Measurements from ENCODE around the gene RNF207.

RNF207 gene

GRCh38 chr1:6269720-6270400 lies 63.9 kb downstream of the RNF207 start:
- no peak for DNase-seq

GRCh38 chr1:6270401-6270800 lies 64.5 kb downstream of the RNF207 start:
- no peak for DNase-seq

All from activated CD4-positive, alpha-beta T cell treated with anti-CD3 and anti-CD28 coated beads, Interleukin-2, Interleukin-6, amounts not matched to agents 100 ng/mL and 50 ng/mL, durations not matched to agents 16 hours and 8 hours (primary cell).